Nephron progenitor cell (in vitro differentiated cells): ENCODE data around the gene ZNF678.
"Not testable (repeated sequence)": the region's sequence is repeated elsewhere in the genome, so short reads cannot be mapped to it uniquely, and the experiment has no call there.

Experiments used
- DNase-seq: peaks from one replicate; pipeline ENCODE4 v3.0.0; 2021
- H3K27ac Mint-ChIP-seq: 2 replicates; pipeline ENCODE4 v1.8.0; 2021; ENCODE audit warnings: mild to moderate bottlenecking, moderate library complexity, mixed read lengths
- H3K27me3 Mint-ChIP-seq: 2 replicates; pipeline ENCODE4 v1.8.0; 2021; ENCODE audit warnings: mild to moderate bottlenecking, low read depth, mixed read lengths; ENCODE audit not compliant: poor library complexity
- H3K36me3 Mint-ChIP-seq: 2 replicates; pipeline ENCODE4 v1.8.0; 2021; ENCODE audit warnings: low read depth, mixed read lengths
- H3K4me1 Mint-ChIP-seq: 2 replicates; pipeline ENCODE4 v1.8.0; 2021; ENCODE audit warnings: mixed read lengths
- H3K4me3 Mint-ChIP-seq: 2 replicates; pipeline ENCODE4 v1.8.0; 2021; ENCODE audit warnings: mild to moderate bottlenecking, moderate library complexity, mixed read lengths
- H3K9me3 Mint-ChIP-seq: 2 replicates; pipeline ENCODE4 v1.8.0; 2021; ENCODE audit warnings: mild to moderate bottlenecking, moderate library complexity, mixed read lengths
- TF ChIP-seq, protein P1 (sequence below): fragments of 200-600 bp; sonication (generic); IDR thresholded peaks from 2 replicates; pipeline ENCODE4 v1.5.0; 2021; ENCODE audit warnings: antibody characterized with exemption

ZNF678 gene

DNA sequence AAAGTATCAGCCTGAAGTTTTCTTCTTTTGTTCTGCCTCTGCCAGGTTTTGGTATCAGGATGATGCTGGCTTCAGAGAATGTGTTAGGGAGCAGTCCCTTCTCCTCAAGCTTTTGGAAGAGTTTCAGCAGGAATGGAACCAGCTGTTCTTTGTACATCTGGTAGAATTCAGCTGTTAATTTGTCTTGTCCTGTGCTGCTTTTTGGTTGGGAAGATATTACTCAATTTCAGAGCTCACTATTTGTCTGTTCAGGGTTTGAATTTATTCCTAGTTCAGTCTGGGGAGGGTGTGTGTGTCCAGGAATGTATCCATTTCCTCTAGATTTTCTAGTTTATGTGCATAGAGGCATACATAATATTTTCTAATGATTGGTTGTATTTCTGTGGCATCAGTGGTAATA lies 12.8 kb downstream of the ZNF678 start:
- DNase-seq: no peak
- H3K4me3 Mint-ChIP-seq: no peak overlapping the region
- TF ChIP-seq, protein P1, sequence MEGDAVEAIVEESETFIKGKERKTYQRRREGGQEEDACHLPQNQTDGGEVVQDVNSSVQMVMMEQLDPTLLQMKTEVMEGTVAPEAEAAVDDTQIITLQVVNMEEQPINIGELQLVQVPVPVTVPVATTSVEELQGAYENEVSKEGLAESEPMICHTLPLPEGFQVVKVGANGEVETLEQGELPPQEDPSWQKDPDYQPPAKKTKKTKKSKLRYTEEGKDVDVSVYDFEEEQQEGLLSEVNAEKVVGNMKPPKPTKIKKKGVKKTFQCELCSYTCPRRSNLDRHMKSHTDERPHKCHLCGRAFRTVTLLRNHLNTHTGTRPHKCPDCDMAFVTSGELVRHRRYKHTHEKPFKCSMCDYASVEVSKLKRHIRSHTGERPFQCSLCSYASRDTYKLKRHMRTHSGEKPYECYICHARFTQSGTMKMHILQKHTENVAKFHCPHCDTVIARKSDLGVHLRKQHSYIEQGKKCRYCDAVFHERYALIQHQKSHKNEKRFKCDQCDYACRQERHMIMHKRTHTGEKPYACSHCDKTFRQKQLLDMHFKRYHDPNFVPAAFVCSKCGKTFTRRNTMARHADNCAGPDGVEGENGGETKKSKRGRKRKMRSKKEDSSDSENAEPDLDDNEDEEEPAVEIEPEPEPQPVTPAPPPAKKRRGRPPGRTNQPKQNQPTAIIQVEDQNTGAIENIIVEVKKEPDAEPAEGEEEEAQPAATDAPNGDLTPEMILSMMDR: no peak
- no peak overlapping the region for H3K27ac Mint-ChIP-seq
- no peaks in the 10 kb centered on the region for H3K4me1 Mint-ChIP-seq
- peaks cover 91% of the 10 kb centered on the region for H3K36me3 Mint-ChIP-seq
- H3K27me3 Mint-ChIP-seq: peaks cover 5% of the 10 kb centered on the region
- peaks cover 95% of the 10 kb centered on the region for H3K9me3 Mint-ChIP-seq

DNA sequence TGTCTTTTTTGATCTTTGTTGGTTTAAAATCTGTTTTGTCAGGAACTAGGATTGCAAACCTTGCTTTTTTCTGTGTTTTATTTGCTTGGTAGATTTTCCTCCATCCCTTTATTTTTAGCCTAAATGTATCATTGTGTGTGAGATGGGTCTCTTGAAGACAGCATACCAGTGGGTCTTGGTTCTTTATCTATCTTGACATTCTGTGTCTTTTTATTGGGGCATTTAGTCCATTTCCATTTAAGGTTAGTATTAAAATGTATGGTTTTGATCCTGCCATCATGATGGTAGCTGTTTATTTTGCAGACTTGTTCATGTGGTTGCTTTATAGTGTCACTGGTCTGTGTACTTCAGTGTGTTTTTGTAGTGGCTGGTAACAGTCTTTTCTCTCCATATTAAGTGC lies 14.1 kb downstream of the ZNF678 start:
- H3K4me1 Mint-ChIP-seq: no peaks in the 10 kb centered on the region
- H3K27ac Mint-ChIP-seq: no peak overlapping the region
- peaks cover 89% of the 10 kb centered on the region for H3K36me3 Mint-ChIP-seq
- peaks cover 5% of the 10 kb centered on the region for H3K27me3 Mint-ChIP-seq
- H3K4me3 Mint-ChIP-seq: no peak overlapping the region
- TF ChIP-seq, protein P1: no peak
- H3K9me3 Mint-ChIP-seq: peaks cover 92% of the 10 kb centered on the region
- no peak for DNase-seq

DNA sequence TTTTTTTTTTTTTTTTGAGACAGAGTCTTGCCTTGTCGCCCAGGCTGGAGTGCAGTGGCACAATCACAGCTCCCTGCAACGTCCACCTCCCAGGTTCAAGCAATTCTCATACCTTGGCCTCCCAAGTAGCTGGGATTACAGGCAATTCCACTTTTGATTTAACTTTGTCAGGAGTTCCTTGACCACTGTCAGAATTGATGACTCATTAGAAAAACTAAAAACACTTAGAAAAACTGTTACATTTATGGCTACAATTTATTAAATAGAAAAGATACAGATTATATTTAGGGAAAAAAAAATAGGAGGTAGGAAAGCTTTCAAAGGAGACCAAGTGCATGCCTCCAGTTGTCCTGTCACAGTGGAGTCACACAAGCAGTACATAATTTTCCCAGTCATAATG lies 20.0 kb downstream of the ZNF678 start:
- TF ChIP-seq, protein P1: no peak
- no peak for DNase-seq
- Mint-ChIP-seq H3K4me3 (no peak overlapping the region), H3K27me3 (peaks cover 5% of the 10 kb centered on the region), H3K36me3 (peaks cover 90% of the 10 kb centered on the region), H3K9me3 (peaks cover 90% of the 10 kb centered on the region), H3K4me1 (no peaks in the 10 kb centered on the region), H3K27ac (no peak overlapping the region)

DNA sequence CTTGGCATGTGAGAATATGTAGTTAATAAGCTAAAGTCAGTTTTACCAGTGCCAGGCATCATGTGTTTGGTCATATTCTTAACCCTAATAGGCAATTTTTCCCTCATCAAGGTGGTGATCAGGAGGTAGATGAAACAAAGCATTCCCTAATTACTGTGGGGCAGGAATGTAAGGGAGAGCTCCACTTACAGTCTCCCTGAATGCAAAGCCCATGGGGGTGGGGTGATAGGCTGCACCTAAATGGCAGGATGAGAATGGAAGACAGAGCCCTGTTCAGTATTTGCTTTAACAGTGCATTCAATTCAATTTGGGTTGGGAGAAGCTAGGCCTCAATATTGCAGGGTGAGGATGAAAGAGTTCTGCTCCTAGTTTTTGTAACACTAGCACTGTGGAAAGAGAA lies 23.4 kb downstream of the ZNF678 start:
- Mint-ChIP-seq H3K4me3 (no peak overlapping the region), H3K9me3 (peaks cover 93% of the 10 kb centered on the region), H3K27ac (no peak overlapping the region), H3K36me3 (peaks cover 97% of the 10 kb centered on the region), H3K4me1 (no peaks in the 10 kb centered on the region), H3K27me3 (peaks cover 5% of the 10 kb centered on the region)
- TF ChIP-seq, protein P1: no peak
- no peak for DNase-seq

DNA sequence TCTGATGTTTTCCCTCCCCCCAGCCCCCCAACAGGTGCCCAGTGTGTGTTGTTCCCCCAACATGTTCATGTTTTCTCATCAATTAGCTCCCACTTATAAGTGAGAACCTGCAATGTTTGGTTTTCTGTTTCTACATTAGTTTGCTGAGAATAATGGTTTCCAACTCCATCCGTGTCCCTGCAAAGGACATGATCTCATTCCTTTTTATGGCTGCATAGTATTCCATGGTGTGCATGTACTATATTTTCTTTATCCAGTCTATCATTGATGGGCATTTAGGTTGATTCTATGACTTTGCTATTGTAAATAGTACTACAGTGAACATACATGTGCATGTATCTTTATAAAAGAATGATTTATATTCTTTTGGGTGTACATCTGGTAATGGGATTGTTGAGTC lies 24.6 kb downstream of the ZNF678 start:
- Mint-ChIP-seq H3K36me3 (peaks cover 98% of the 10 kb centered on the region), H3K27me3 (peaks cover 7% of the 10 kb centered on the region), H3K9me3 (peaks cover 96% of the 10 kb centered on the region)

DNA sequence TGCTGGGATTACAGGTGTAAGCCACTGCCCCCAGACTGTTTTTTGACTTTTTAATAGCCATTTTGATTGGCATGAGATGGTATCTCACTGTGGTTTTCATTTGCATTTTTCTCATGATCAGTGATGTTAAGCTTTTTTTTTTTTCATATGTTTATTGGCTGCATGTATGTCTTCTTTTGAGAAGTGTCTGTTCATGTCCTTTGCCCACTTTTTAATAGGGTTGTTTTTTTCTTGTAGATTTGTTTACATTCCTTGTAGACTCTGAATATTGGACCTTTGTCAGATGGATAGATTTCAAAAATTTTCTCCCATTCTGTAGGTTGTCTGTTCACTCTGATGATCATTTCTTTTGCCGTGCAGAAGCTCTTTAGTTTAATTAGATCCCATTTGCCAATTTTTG lies 25.4 kb downstream of the ZNF678 start:
- DNase-seq, H3K4me3 Mint-ChIP-seq, H3K27me3 Mint-ChIP-seq, H3K4me1 Mint-ChIP-seq, H3K27ac Mint-ChIP-seq: not testable (repeated sequence)
- Mint-ChIP-seq H3K36me3 (peaks cover 98% of the 10 kb centered on the region), H3K9me3 (peaks cover 98% of the 10 kb centered on the region)

More for the DNA sequence above, 24.6 kb downstream of the ZNF678 start:
- Mint-ChIP-seq H3K4me3 (no peak overlapping the region), H3K4me1 (no peaks in the 10 kb centered on the region), H3K27ac (no peak overlapping the region)
- DNase-seq: no peak
- TF ChIP-seq, protein P1: no peak

DNA sequence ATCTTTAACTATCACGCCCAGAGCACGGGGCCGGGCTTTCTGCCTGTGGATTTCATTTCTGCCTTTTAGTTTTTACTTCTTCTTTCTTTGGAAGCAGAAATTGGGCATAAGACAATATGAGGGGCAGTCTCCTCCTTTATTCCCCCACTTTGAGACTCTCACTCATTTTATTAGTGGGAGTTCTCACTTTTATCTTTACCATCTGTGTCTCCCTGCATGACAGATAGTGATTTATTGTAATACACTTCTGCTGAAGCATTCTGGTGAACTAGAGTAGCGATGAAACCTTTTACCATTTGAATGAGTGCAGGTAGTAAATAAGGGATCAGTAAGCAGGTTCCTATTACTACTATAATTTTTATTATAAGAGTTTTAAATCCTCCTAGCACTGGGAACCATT lies 26.4 kb downstream of the ZNF678 start:
- H3K4me3 Mint-ChIP-seq, H3K27ac Mint-ChIP-seq, DNase-seq, H3K27me3 Mint-ChIP-seq, H3K4me1 Mint-ChIP-seq: not testable (repeated sequence)
- Mint-ChIP-seq H3K9me3 (peaks cover 98% of the 10 kb centered on the region), H3K36me3 (peaks cover 98% of the 10 kb centered on the region)

DNA sequence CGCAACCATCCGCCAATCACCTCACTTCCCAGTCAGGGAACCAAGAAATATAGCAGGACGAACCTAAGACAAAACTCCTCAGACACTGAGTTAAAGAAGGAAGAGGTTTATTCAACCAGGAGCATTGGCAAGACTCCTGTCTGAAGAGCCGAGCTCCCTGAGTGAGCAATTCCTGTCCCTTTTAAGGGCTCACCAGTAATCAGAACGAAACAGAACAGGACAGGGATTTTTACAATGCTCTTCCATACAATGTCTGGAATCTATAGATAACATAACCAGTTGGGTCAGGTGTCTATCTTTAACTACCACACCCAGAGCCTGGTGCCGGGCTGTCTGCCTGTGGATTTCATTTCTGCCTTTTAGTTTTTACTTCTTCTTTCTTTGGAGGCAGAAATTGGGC lies 32.9 kb downstream of the ZNF678 start:
- not testable (repeated sequence) for DNase-seq

More for the DNA sequence above, 32.9 kb downstream of the ZNF678 start:
- not testable (repeated sequence) for H3K4me3 Mint-ChIP-seq, H3K4me1 Mint-ChIP-seq, H3K27me3 Mint-ChIP-seq, H3K27ac Mint-ChIP-seq
- peaks cover 91% of the 10 kb centered on the region for H3K9me3 Mint-ChIP-seq
- H3K36me3 Mint-ChIP-seq: peaks cover 88% of the 10 kb centered on the region
